Liver (tissue), 9 donors: ENCODE results near the gene DUSP9. TPM values are rescaled to one million over a fixed set of nuclear protein-coding genes. Genes with fewer than 3 reads are reported as not detected.

ENCODE experiments used
- DNase-seq: peaks from one replicate; pipeline ENCODE4 v3.0.0-alpha.2; 2017; ENCODE audit warnings: low spot score
- H3K27ac ChIP-seq, 2 donors: one replicate each; pipeline ENCODE4 v1.7.0; 2013; ENCODE audit warnings: inconsistent platforms in 2 of 2, low read length in 2 of 2, control low read depth in 1 of 2, low read depth in 1 of 2, mild to moderate bottlenecking in 1 of 2
- H3K27me3 ChIP-seq, 4 donors: one replicate each; pipeline versions ENCODE4 v1.6.1 to v1.7.0; 2013; ENCODE audit warnings: low read length in 3 of 4, inconsistent platforms in 1 of 4, mild to moderate bottlenecking in 1 of 4, moderate library complexity in 1 of 4; ENCODE audit not compliant: control insufficient read depth in 4 of 4, insufficient read depth in 4 of 4
- H3K36me3 ChIP-seq, 4 donors: one replicate each; pipeline versions ENCODE4 v1.6.1 to v1.7.0; 2013; ENCODE audit warnings: low read length in 3 of 4, mild to moderate bottlenecking in 3 of 4, low read depth in 1 of 4, moderate library complexity in 1 of 4; ENCODE audit not compliant: control insufficient read depth in 4 of 4, insufficient read depth in 3 of 4
- H3K4me1 ChIP-seq, 4 donors: one replicate each; pipeline versions ENCODE4 v1.6.1 to v1.7.0; 2013; ENCODE audit warnings: low read length in 3 of 4, mild to moderate bottlenecking in 3 of 4, moderate library complexity in 1 of 4; ENCODE audit not compliant: control insufficient read depth in 4 of 4, insufficient read depth in 4 of 4
- H3K4me3 ChIP-seq, 3 donors: one replicate each; pipeline versions ENCODE4 v1.6.1 to v1.7.0; 2013; ENCODE audit warnings: low read length in 3 of 3, control low read depth in 1 of 3, low read depth in 1 of 3, mild to moderate bottlenecking in 1 of 3
- H3K9ac ChIP-seq, 2 donors: one replicate each; pipeline ENCODE4 v1.7.0; 2013; ENCODE audit warnings: low read length in 2 of 2, mild to moderate bottlenecking in 2 of 2, moderate library complexity in 2 of 2, control low read depth in 1 of 2, low read depth in 1 of 2
- H3K9me3 ChIP-seq, 4 donors: one replicate each; pipeline versions ENCODE4 v1.6.1 to v1.7.0; 2013; ENCODE audit warnings: low read length in 3 of 4; ENCODE audit not compliant: control insufficient read depth in 4 of 4
- ATF3 ChIP-seq: IDR thresholded peaks from 2 replicates; pipeline ENCODE4 v1.6.1; 2016; ENCODE audit warnings: antibody characterized with exemption
- CTCF ChIP-seq: fragments of 150-350 bp; IDR thresholded peaks from 2 replicates; pipeline ENCODE4 v1.5.1; 2017; ENCODE audit warnings: improper control_type of control experiment, low read depth, low read length; ENCODE audit not compliant: missing input control
- EGR1 ChIP-seq, 2 donors: IDR thresholded peaks; 2 replicates each; pipeline ENCODE4 v1.6.1; 2016 to 2018; ENCODE audit warnings: antibody characterized with exemption in 2 of 2, low read depth in 2 of 2
- FOXA1 ChIP-seq: IDR thresholded peaks from 2 replicates; pipeline ENCODE4 v1.6.1; 2016; ENCODE audit warnings: antibody characterized with exemption
- FOXA2 ChIP-seq: IDR thresholded peaks from 2 replicates; pipeline ENCODE4 v1.6.1; 2016; ENCODE audit warnings: antibody characterized with exemption
- GABPA ChIP-seq, 2 donors: IDR thresholded peaks in 1 of 2; conservative IDR thresholded peaks in 1 of 2; 2 replicates each; pipeline ENCODE4 v1.6.1; 2016; ENCODE audit warnings: antibody characterized with exemption in 2 of 2, mild to moderate bottlenecking in 1 of 2, moderate library complexity in 1 of 2
- HNF4A ChIP-seq, 2 donors: conservative IDR thresholded peaks; 2 replicates each; pipeline ENCODE4 v1.6.1; 2016; ENCODE audit warnings: antibody characterized with exemption in 2 of 2, mild to moderate bottlenecking in 2 of 2
- HNF4G ChIP-seq: IDR thresholded peaks from 2 replicates; pipeline ENCODE4 v1.6.1; 2016; ENCODE audit warnings: antibody characterized with exemption
- JUND ChIP-seq, 2 donors: IDR thresholded peaks; 2 replicates each; pipeline ENCODE4 v1.6.1; 2016; ENCODE audit warnings: antibody characterized with exemption in 2 of 2
- MAX ChIP-seq: IDR thresholded peaks from 2 replicates; pipeline ENCODE4 v1.6.1; 2016; ENCODE audit warnings: antibody characterized with exemption
- NR2F2 ChIP-seq: IDR thresholded peaks from 2 replicates; pipeline ENCODE4 v1.6.1; 2016; ENCODE audit warnings: antibody characterized with exemption
- RAD21 ChIP-seq, 2 donors: IDR thresholded peaks; 2 replicates each; pipeline ENCODE4 v1.6.1; 2016; ENCODE audit warnings: antibody characterized with exemption in 2 of 2, mild to moderate bottlenecking in 2 of 2
- REST ChIP-seq: IDR thresholded peaks from 2 replicates; pipeline ENCODE4 v1.6.1; 2016; ENCODE audit warnings: antibody characterized with exemption, mild to moderate bottlenecking
- RXRA ChIP-seq, 2 donors: IDR thresholded peaks; 2 replicates each; pipeline ENCODE4 v1.6.1; 2017 to 2018; ENCODE audit warnings: antibody characterized with exemption in 2 of 2, mild to moderate bottlenecking in 1 of 2
- SP1 ChIP-seq: IDR thresholded peaks from 2 replicates; pipeline ENCODE4 v1.6.1; 2018; ENCODE audit warnings: antibody characterized with exemption, mild to moderate bottlenecking
- TAF1 ChIP-seq: conservative IDR thresholded peaks from 2 replicates; pipeline ENCODE4 v1.6.1; 2016; ENCODE audit warnings: antibody characterized with exemption, mild to moderate bottlenecking
- YY1 ChIP-seq: IDR thresholded peaks from 2 replicates; pipeline ENCODE4 v1.6.1; 2016; ENCODE audit warnings: antibody characterized with exemption, mild to moderate bottlenecking
- ZBTB33 ChIP-seq: IDR thresholded peaks from 2 replicates; pipeline ENCODE4 v1.6.1; 2016; ENCODE audit warnings: antibody characterized with exemption
- WGBS: extraction: QIAGEN DNeasy Blood & Tissue Kit; methylation state at CpG from one replicate; pipeline ENCODE4 v1.1.7; 2013; 5-methylcytosine and 5-hydroxymethylcytosine counted together
- polyA plus RNA-seq, 2 donors: library from polyadenylated mRNA; stranded (reverse) in 1 of 2; unstranded in 1 of 2; fragments of 200-250 nt in 1 of 2; fragments of >200 nt in 1 of 2; fragmentation: Nextera tagmentation in 1 of 2; extraction: Ambion mirVana in 1 of 2; gene quantifications; one replicate each; pipeline versions ENCODE4 v1.2.1 to v1.2.3, GENCODE V29; 2013 to 2015
- total RNA-seq, 2 donors: library from RNA; depleted of rRNA; stranded (reverse); fragments of >200 nt; gene quantifications; one replicate each; pipeline ENCODE4 v1.2.3, GENCODE V29; 2014
- donor health status: healthy.
- donor health status: healthy.
- donor health status: healthy.
- donor health status: healthy.
- donor health status: healthy.

Gene DUSP9
- total and polyA plus RNA-seq, 4 donors, result 0.42 to 164 (median 1.4) TPM

GRCh38 chrX:153626025-153626633 is 20.9 kb upstream of the DUSP9 start:
- TF ChIP-seq TAF1, result no peak
- no peak for TF ChIP-seq HNF4G
- TF ChIP-seq CTCF, result no peak
- no peak for TF ChIP-seq HNF4A (conservative IDR thresholded peaks at IDR 0.05)
- no peak for TF ChIP-seq FOXA1
- TF ChIP-seq FOXA2, result no peak
- no peak for TF ChIP-seq RXRA (IDR thresholded peaks at IDR 0.05)
- TF ChIP-seq MAX, result no peak
- TF ChIP-seq ATF3, result no peak
- no peak for TF ChIP-seq RAD21 (IDR thresholded peaks at IDR 0.05)
- Histone ChIP-seq H3K4me1 (peaks cover 7 to 24% (median 10%) of the 10 kb centered on the region in 4 donors), H3K9me3 (no peaks in the 10 kb centered on the region), H3K4me3 (peak overlapping the region; percentile 56 to 79 (median 76)), H3K27ac (peak overlapping the region; percentile 90), H3K9ac (peak overlapping the region; percentile 30 to 79), H3K36me3 (no peaks in the 10 kb centered on the region), H3K27me3 (no peaks in the 10 kb centered on the region)
- DNase-seq, result no peak
- WGBS, result 38% methylated on average over 16 of the region's 16 CpGs

- peaks cover 7 to 21% (median 9%) of the 10 kb centered on the region in 4 donors for H3K4me1 ChIP-seq
- peak; percentile 67 for DNase-seq
- peak overlapping the region; percentile 90 for H3K27ac ChIP-seq
- H3K36me3 ChIP-seq, result no peaks in the 10 kb centered on the region
- peak; percentile 59 for TF ChIP-seq SP1
- peak; percentile 67 to 73 for TF ChIP-seq HNF4A (conservative IDR thresholded peaks at IDR 0.05)
- TF ChIP-seq REST, result peak; percentile 21
- TF ChIP-seq TAF1, result peak; percentile 72
- TF ChIP-seq FOXA1, result no peak
- TF ChIP-seq JUND (IDR thresholded peaks at IDR 0.05), result no peak
- TF ChIP-seq HNF4G, result peak; percentile 23
- TF ChIP-seq RAD21 (IDR thresholded peaks at IDR 0.05), result no peak
- no peak for TF ChIP-seq GABPA (IDR thresholded peaks at IDR 0.05 in 1 of 2, conservative IDR thresholded peaks at IDR 0.05 in 1 of 2)
- TF ChIP-seq RXRA (IDR thresholded peaks at IDR 0.05), result peak; percentile 62 to 68
- TF ChIP-seq CTCF, result no peak
- no peak for TF ChIP-seq EGR1 (IDR thresholded peaks at IDR 0.05; ENCODE audit: low read depth in 2 of 2)
- TF ChIP-seq MAX, result peak; percentile 35
- no peak for TF ChIP-seq FOXA2
- TF ChIP-seq YY1, result no peak
- TF ChIP-seq NR2F2, result no peak
- TF ChIP-seq ZBTB33, result no peak
- TF ChIP-seq ATF3, result no peak
- H3K9me3 ChIP-seq, result no peaks in the 10 kb centered on the region
- no peak overlapping the region for H3K9ac ChIP-seq
- 28% methylated on average over 35 of the region's 35 CpGs for WGBS
- H3K4me3 ChIP-seq, result peak overlapping the region in 2 of 3 donors; percentile 14 to 31
- no peaks in the 10 kb centered on the region for H3K27me3 ChIP-seq
Measured at GRCh38 chrX:153626863-153627674, 19.9 kb upstream of the DUSP9 start.
